Thoracic aorta (tissue), 2 donors: ENCODE measurements around the gene RANBP1. TPM values are rescaled to one million over a fixed set of nuclear protein-coding genes. Genes with fewer than 3 reads are reported as not detected.
A peak's percentile ranks its signal among the peaks of the same experiment; 100 is the strongest.

Experiments used
- ATAC-seq: fragments of 150-250 bp; one replicate; pipeline ENCODE4 v1.8.0; 2017; ENCODE audit warnings: low read depth; ENCODE audit not compliant: insufficient number of reproducible peaks, low FRiP score
- DNase-seq: peaks from one replicate; pipeline ENCODE4 v3.0.0-alpha.2; 2020; ENCODE audit warnings: low spot score
- H3K27ac ChIP-seq, 2 donors: fragments of 200-600 bp; sonication (generic); 1 replicate in 1 of 2; 2 replicates in 1 of 2; pipeline ENCODE4 v1.5.1; 2016; ENCODE audit warnings: mild to moderate bottlenecking in 2 of 2, moderate library complexity in 2 of 2
- H3K27me3 ChIP-seq: fragments of 200-600 bp; sonication (generic); replicated peaks from 2 replicates; pipeline ENCODE4 v1.6.0; 2016; ENCODE audit warnings: mild to moderate bottlenecking; ENCODE audit not compliant: insufficient read depth
- H3K36me3 ChIP-seq: fragments of 200-600 bp; sonication (generic); one replicate; pipeline ENCODE4 v1.5.1; 2016
- H3K4me1 ChIP-seq, 2 donors: fragments of 200-600 bp; sonication (generic); 1 replicate in 1 of 2; 2 replicates in 1 of 2; pipeline versions ENCODE4 v1.5.1 to v1.6.0; 2016; ENCODE audit warnings: low read depth in 2 of 2, mild to moderate bottlenecking in 1 of 2; ENCODE audit not compliant: control insufficient read depth in 1 of 2
- H3K4me3 ChIP-seq: fragments of 200-600 bp; sonication (generic); 2 replicates; pipeline ENCODE4 v1.5.1; 2016; ENCODE audit warnings: mild to moderate bottlenecking
- H3K9me3 ChIP-seq: fragments of 200-600 bp; sonication (generic); 2 replicates; pipeline ENCODE4 v1.5.1; 2016
- total RNA-seq, 2 donors: library from RNA; depleted of rRNA; stranded (reverse); fragments of >200 nt; gene quantifications; one replicate each; pipeline versions ENCODE4 v1.1.0 to v1.2.3, GENCODE V29; 2016
- TF ChIP-seq, protein P1 (sequence below): fragments of 200-600 bp; sonication (generic); IDR thresholded peaks from one replicate; pipeline ENCODE4 v1.5.1; 2019; ENCODE audit warnings: antibody characterized with exemption

Gene RANBP1
- total RNA-seq, 2 donors from 2014 or later, result 130 to 140 TPM

DNA sequence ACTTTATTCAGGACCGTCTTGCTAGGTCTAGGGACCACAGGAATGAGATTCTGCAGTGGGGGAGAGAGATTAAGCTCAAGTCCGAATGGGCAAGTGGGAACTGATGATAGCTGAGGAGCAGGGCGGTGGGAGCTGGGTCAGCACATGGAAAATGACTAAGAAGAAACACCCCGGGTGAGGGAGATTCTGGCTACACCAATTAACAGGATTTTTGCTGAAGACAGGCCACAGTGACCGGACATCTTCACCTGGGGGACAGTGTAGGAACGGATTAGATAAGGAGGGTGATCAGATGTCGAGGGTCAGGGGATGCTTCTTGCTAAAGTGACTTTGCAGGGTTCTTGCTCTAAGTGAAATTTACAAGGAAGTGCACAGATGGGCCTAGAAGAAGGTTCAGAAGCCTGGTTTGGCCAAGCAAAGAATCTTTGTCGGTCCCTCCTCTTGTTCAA is 44.4 kb upstream of the RANBP1 start:
- ATAC-seq, result no peak
- DNase-seq, result no peak
- Histone ChIP-seq H3K27ac (no peak overlapping the region), H3K4me1 (no peaks in the 10 kb centered on the region), H3K4me3 (no peak overlapping the region), H3K9me3 (no peaks in the 10 kb centered on the region), H3K36me3 (no peaks in the 10 kb centered on the region), H3K27me3 (no peaks in the 10 kb centered on the region)
- TF ChIP-seq, protein P1, sequence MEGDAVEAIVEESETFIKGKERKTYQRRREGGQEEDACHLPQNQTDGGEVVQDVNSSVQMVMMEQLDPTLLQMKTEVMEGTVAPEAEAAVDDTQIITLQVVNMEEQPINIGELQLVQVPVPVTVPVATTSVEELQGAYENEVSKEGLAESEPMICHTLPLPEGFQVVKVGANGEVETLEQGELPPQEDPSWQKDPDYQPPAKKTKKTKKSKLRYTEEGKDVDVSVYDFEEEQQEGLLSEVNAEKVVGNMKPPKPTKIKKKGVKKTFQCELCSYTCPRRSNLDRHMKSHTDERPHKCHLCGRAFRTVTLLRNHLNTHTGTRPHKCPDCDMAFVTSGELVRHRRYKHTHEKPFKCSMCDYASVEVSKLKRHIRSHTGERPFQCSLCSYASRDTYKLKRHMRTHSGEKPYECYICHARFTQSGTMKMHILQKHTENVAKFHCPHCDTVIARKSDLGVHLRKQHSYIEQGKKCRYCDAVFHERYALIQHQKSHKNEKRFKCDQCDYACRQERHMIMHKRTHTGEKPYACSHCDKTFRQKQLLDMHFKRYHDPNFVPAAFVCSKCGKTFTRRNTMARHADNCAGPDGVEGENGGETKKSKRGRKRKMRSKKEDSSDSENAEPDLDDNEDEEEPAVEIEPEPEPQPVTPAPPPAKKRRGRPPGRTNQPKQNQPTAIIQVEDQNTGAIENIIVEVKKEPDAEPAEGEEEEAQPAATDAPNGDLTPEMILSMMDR, result no peak

DNA sequence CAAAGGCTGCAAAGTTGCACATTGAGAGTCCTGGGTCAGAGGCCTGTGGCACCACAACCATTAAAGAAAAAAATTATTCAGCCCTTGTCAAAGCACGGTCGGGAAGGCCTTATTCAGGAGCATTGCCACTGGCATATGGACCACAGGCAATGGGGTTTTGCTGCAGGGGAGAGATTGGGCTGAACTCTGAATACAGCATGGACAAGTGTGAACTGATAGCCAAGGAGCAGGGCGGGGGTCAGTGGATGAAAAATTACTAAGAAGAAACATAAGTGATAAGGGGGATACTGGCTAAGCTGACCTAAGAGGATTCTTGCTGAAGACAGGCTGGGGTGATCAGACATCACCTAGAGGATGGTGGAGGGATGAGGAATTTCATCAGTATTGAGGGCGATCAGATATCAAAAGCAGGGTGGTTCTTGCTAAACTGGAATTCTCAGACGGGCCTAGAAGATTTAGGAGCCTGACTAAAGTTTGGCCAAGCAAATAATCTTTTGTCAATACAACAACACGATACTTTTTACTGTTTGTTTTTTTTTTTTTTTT is 39.2 kb upstream of the RANBP1 start:
- H3K4me1 ChIP-seq, result peaks cover 7 to 10% of the 10 kb centered on the region in 2 donors
- H3K27ac ChIP-seq, result no peak overlapping the region
- DNase-seq, result no peak
- no peaks in the 10 kb centered on the region for H3K36me3 ChIP-seq
- no peak for ATAC-seq
- H3K9me3 ChIP-seq, result no peaks in the 10 kb centered on the region
- H3K4me3 ChIP-seq, result no peak overlapping the region
- TF ChIP-seq, protein P1, result no peak
- no peaks in the 10 kb centered on the region for H3K27me3 ChIP-seq

DNA sequence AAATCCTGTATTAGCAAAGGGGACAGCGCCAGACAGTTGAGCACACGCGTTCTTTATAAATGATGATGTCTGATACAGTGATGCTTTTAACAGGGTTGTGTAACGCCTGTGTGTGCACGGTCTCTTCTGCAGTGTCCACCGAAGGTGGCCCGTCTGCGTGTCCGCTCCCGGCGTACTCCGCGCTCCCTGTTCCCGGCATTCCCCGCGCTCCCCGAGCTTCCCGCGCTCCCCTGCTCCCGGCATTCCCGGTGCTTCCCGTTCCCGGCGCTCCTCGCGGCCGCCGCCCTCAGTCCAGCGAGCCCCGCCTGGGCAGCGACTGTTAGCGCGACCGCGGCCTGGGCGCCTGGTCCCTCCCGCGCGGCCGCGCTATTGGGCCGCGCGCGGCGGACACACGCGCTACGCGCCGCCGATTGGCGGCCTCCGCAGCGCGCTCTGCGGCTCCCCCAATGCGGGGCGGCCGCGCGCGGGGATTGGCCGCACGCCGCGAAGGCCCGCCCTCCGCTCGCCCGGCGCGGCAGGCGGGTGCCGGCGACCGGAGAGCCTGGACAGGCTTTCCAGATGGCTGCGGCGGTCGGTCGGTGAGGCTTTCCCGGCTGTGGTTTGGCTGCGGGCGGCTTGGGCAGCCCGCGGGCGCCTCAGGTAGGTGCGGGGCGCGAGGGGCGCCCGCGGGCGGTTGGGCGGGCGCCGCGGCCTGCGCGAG is 36.0 kb upstream of the RANBP1 start, which contains the start of gene DGCR8:
TSS of gene DGCR8 (plus strand) at position 497 of the 700 bp plus-strand sequence. CDS start 5,723 bp downstream, outside the sequence.
- Histone ChIP-seq H3K4me3 (peak within 1 kb of the TSS; percentile 91), H3K36me3 (no peaks in the 10 kb centered on the region), H3K4me1 (peaks cover 24 to 41% of the 10 kb centered on the region in 2 donors), H3K27me3 (no peaks in the 10 kb centered on the region), H3K9me3 (no peaks in the 10 kb centered on the region), H3K27ac (peak within 1 kb of the TSS; percentile 87 to 89)
- TF ChIP-seq, protein P1, result no peak
- peak; percentile 38 for DNase-seq
- peak; percentile 86 for ATAC-seq

DNA sequence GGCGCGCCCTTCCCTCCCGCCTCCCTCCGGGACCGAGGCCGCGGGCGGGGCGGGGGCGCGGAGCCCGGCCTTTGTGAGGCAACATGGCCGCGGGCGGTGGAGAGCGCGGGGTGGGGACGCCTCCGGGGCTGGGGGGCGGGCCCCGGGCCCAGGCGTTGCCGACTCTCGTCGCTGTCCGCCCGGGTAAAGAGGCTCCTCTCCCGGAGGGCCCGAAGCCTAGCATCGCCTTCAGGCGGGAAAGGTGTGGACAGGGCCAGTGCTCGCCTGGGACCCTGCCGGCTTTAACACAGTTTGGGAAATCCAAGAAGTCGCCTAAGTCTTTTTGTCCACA is 35.5 kb upstream of the RANBP1 start:
- Histone ChIP-seq H3K36me3 (no peaks in the 10 kb centered on the region), H3K4me3 (peak overlapping the region; percentile 91), H3K27ac (peak overlapping the region; percentile 87 to 89), H3K9me3 (no peaks in the 10 kb centered on the region), H3K4me1 (peaks cover 26 to 46% of the 10 kb centered on the region in 2 donors), H3K27me3 (no peaks in the 10 kb centered on the region)
- ATAC-seq (peak; percentile 44), DNase-seq (peak; percentile 11)
- TF ChIP-seq, protein P1, result no peak

DNA sequence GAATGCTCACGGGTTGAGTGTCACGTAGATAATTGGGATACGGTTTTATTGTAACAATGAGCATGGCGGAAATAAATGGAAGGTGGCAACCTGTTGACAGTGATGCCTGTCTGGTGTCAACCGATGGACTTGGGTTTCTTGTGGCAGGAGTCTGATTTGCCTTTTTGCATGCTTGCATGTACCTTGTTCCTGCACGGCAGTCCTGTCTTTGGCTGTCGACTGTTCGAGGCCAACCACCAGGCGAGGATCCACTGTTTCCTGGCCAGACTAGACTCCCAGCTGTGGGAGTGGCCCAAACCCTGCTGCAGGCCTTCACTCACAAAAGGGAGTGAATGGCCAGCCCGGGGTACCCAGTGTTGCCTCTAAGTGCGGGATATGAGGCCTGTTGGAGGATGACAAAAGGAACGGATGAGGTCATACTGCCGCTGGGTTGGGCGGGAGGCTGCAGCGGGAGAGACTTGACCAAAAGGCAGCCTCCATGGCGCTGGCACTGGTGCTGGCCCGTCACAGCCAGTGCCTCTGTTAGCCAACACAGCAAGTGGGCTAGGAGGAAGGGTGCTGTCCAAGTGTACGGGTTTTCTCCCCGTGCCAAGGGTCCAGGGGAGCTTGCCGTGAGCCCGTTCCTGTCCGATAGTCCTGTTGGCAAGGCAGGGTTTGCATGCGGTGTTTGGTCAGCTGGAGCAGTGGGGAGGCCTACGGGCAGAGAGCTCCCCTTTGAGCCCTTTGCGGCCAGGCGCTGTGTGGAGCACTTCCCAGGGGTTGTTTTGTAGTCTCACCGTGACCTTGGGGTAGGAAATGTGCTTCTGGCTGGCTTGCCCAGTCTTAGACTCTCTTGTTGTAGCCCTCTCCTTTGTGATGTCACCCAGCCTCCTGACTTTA is 34.9 kb upstream of the RANBP1 start:
- Histone ChIP-seq H3K27ac (peak overlapping the region; percentile 87 to 89), H3K27me3 (no peaks in the 10 kb centered on the region), H3K36me3 (peaks cover 2% of the 10 kb centered on the region), H3K9me3 (no peaks in the 10 kb centered on the region), H3K4me1 (peaks cover 26 to 46% of the 10 kb centered on the region in 2 donors), H3K4me3 (peak overlapping the region; percentile 91)
- DNase-seq (no peak), ATAC-seq (no peak)
- TF ChIP-seq, protein P1, result no peak
